A549 (cell line): ENCODE measurements around the gene ATP5F1E. TPM values are rescaled to one million over a fixed set of nuclear protein-coding genes. Genes with fewer than 3 reads are reported as not detected.
"Not testable (repeated sequence)": the region's sequence is repeated elsewhere in the genome, so short reads cannot be mapped to it uniquely, and the experiment has no call there.

Source experiments
- ATAC-seq, 2 experiments: fragments of 200-7000 bp in 1 of 2; fragments of >200 bp in 1 of 2; cut with Nextera tagmentation in 1 of 2; cut with Tn5 transposase in 1 of 2; 3 replicates each; pipeline versions ENCODE4 v1.8.0 to v1.9.1; 2018 to 2020; ENCODE audit warnings: mild to moderate bottlenecking in 1 of 2, moderate library complexity in 1 of 2
- CTCF ChIA-PET: fragments of 300-600 bp; sonication (Branson Sonifier 250); formaldehyde crosslinking; extraction: SDS; loops from one replicate; lab custom pipeline; 2021; ENCODE audit warnings: antibody characterized with exemption, inconsistent platforms; lab: Yijun Ruan, JAX
- POLR2A ChIA-PET: fragments of 350-600 bp; formaldehyde crosslinking; extraction: SDS; loops from one replicate; lab custom pipeline; 2021; ENCODE audit warnings: antibody characterized with exemption, inconsistent platforms; lab: Yijun Ruan, JAX
- DNase-seq, 2 experiments: peaks; one replicate each; pipeline versions ENCODE4 v3.0.0 to v3.0.0-alpha.2; 2011 to 2016; ENCODE audit warnings: low read depth in 1 of 2, low spot score in 1 of 2
- FAIRE-seq: peaks from 2 replicates; lab custom pipeline; 2011; peaks lifted over from hg19 to GRCh38; lab: Jason Lieb, UNC
- H3K27ac ChIP-seq, 2 experiments: fragments of >200 bp; sonication (Bioruptor Twin); formaldehyde crosslinking; 3 replicates each; pipeline ENCODE4 v1.5.1; 2016 to 2017
- H3K4me1 ChIP-seq: fragments of >200 bp; sonication (Bioruptor Twin); formaldehyde crosslinking; 3 replicates; pipeline ENCODE4 v1.6.1; 2016
- H3K4me2 ChIP-seq: fragments of >200 bp; sonication (Bioruptor Twin); formaldehyde crosslinking; 3 replicates; pipeline ENCODE4 v1.6.1; 2016
- H3K4me3 ChIP-seq: fragments of >200 bp; sonication (Bioruptor Twin); formaldehyde crosslinking; 3 replicates; pipeline ENCODE4 v1.5.1; 2016
- H3K9me3 ChIP-seq: fragments of >200 bp; sonication (Bioruptor Twin); formaldehyde crosslinking; 3 replicates; pipeline ENCODE4 v1.6.1; 2016
- CBX2 ChIP-seq: fragments of 200-600 bp; sonication (generic); IDR thresholded peaks from 2 replicates; pipeline ENCODE4 v1.6.1; 2016; ENCODE audit warnings: low read depth, mild to moderate bottlenecking, borderline replicate concordance
- CEBPB ChIP-seq, 2 experiments: fragments of >200 bp in 1 of 2; sonication (Bioruptor Twin) in 1 of 2; formaldehyde crosslinking in 1 of 2; IDR thresholded peaks; 2 replicates each; pipeline ENCODE4 v1.6.1; 2012 to 2016
- CHD2 ChIP-seq: fragments of 150-350 bp; IDR thresholded peaks from 2 replicates; pipeline ENCODE4 v1.6.1; 2014; ENCODE audit warnings: low read length; ENCODE audit not compliant: partially characterized antibody
- CHD4 ChIP-seq: fragments of 200-600 bp; sonication (generic); IDR thresholded peaks from 2 replicates; pipeline ENCODE4 v1.6.1; 2016; ENCODE audit warnings: antibody characterized with exemption, mild to moderate bottlenecking, borderline replicate concordance
- EHMT2 ChIP-seq: fragments of 200-600 bp; sonication (generic); IDR thresholded peaks from 2 replicates; pipeline ENCODE4 v1.6.1; 2016; ENCODE audit warnings: antibody characterized with exemption, low read depth, mild to moderate bottlenecking, moderate library complexity
- EP300 ChIP-seq, 2 experiments: fragments of >200 bp; sonication (Bioruptor Twin); formaldehyde crosslinking; IDR thresholded peaks; 2 replicates in 1 of 2; 3 replicates in 1 of 2; pipeline ENCODE4 v1.6.1; 2016 to 2017
- ESRRA ChIP-seq: fragments of 150-350 bp; IDR thresholded peaks from 2 replicates; pipeline ENCODE4 v1.6.1; 2014; ENCODE audit warnings: mild to moderate bottlenecking, low read length, borderline replicate concordance
- FOSL2 ChIP-seq, 2 experiments: fragments of 450-650 bp in 1 of 2; fragments of >200 bp in 1 of 2; sonication (Bioruptor Twin) in 1 of 2; formaldehyde crosslinking; IDR thresholded peaks; 2 replicates each; pipeline versions ENCODE4 v1.5.0 to v1.6.1; 2016 to 2020; ENCODE audit warnings: mild to moderate bottlenecking in 1 of 2, moderate library complexity in 1 of 2
- GATA3 ChIP-seq: IDR thresholded peaks from 2 replicates; pipeline ENCODE4 v1.6.1; 2012; ENCODE audit warnings: borderline replicate concordance
- HEYL ChIP-seq: fragments of 250-450 bp; sonication (Bioruptor Pico); IDR thresholded peaks from 2 replicates; pipeline ENCODE4 v1.8.0; 2021; ENCODE audit warnings: mild to moderate bottlenecking, moderate library complexity
- HOXB13 ChIP-seq: fragments of 250-450 bp; sonication (Bioruptor Pico); IDR thresholded peaks from 2 replicates; pipeline ENCODE4 v1.5.0; 2020; ENCODE audit warnings: low read depth, mild to moderate bottlenecking, moderate library complexity
- KDM5A ChIP-seq: fragments of 200-600 bp; sonication (generic); IDR thresholded peaks from 2 replicates; pipeline ENCODE4 v1.6.1; 2016; ENCODE audit warnings: antibody characterized with exemption, mild to moderate bottlenecking
- MAZ ChIP-seq: fragments of 150-350 bp; IDR thresholded peaks from 2 replicates; pipeline ENCODE4 v1.6.1; 2014; ENCODE audit warnings: antibody characterized with exemption, low read depth, low read length, borderline replicate concordance
- MYC ChIP-seq: IDR thresholded peaks from 2 replicates; pipeline ENCODE4 v1.6.1; 2012; ENCODE audit warnings: mild to moderate bottlenecking, inconsistent platforms, low read length, improper control_type of control experiment, borderline replicate concordance
- NPAS2 ChIP-seq: fragments of 250-450 bp; sonication (Bioruptor Pico); IDR thresholded peaks from 2 replicates; pipeline ENCODE4 v1.8.0; 2022; ENCODE audit warnings: mild to moderate bottlenecking, moderate library complexity, borderline replicate concordance
- PHF8 ChIP-seq: fragments of 200-600 bp; sonication (generic); IDR thresholded peaks from 2 replicates; pipeline ENCODE4 v1.6.1; 2016; ENCODE audit warnings: low read depth, mild to moderate bottlenecking, antibody characterized with exemption, moderate library complexity, borderline replicate concordance
- POLR2A ChIP-seq: IDR thresholded peaks from 2 replicates; pipeline ENCODE4 v1.6.1; 2012; ENCODE audit warnings: mild to moderate bottlenecking, low read length
- POLR2AphosphoS2 ChIP-seq: conservative IDR thresholded peaks from 2 replicates; pipeline ENCODE4 v1.6.1; 2012; ENCODE audit warnings: low read length, improper control_type of control experiment, inconsistent platforms
- RARB ChIP-seq: fragments of 250-450 bp; sonication (Bioruptor Pico); IDR thresholded peaks from 2 replicates; pipeline ENCODE4 v1.8.0; 2021; ENCODE audit warnings: mild to moderate bottlenecking, moderate library complexity
- RCOR1 ChIP-seq: fragments of 150-350 bp; IDR thresholded peaks from 2 replicates; pipeline ENCODE4 v1.6.1; 2014; ENCODE audit warnings: antibody characterized with exemption, low read length, low read depth
- RFX5 ChIP-seq: fragments of 450-650 bp; IDR thresholded peaks from 2 replicates; pipeline ENCODE4 v1.7.1; 2014; ENCODE audit warnings: antibody characterized with exemption, mild to moderate bottlenecking, moderate library complexity
- SMC3 ChIP-seq: fragments of >200 bp; sonication (Bioruptor Twin); formaldehyde crosslinking; IDR thresholded peaks from 3 replicates; pipeline ENCODE4 v1.6.1; 2018; ENCODE audit warnings: inconsistent platforms
- ZC3H11A ChIP-seq: fragments of 450-650 bp; IDR thresholded peaks from 2 replicates; pipeline ENCODE4 v1.6.1; 2014; ENCODE audit warnings: antibody characterized with exemption, mild to moderate bottlenecking
- ZSCAN20 ChIP-seq: fragments of 250-450 bp; sonication (Bioruptor Pico); IDR thresholded peaks from 2 replicates; pipeline ENCODE4 v1.8.0; 2022; ENCODE audit warnings: mild to moderate bottlenecking, moderate library complexity
- WGBS: methylation state at CpG from one replicate; pipeline ENCODE4 v1.1.6; 2017; ENCODE audit errors: missing lambda C conversion rate; 5-methylcytosine and 5-hydroxymethylcytosine counted together
- polyA plus RNA-seq, 4 experiments: library from polyadenylated mRNA; depleted of rRNA in 3 of 4; stranded (reverse); fragments of >200 nt; fragmentation: RNase III in 1 of 4; extraction: RNeasy Plus Mini Kit Qiagen cat#74134 plus additional on column Dnase treatment in 1 of 4; gene quantifications; 2 replicates in 3 of 4; 3 replicates in 1 of 4; pipeline ENCODE4 v1.2.3, GENCODE V29; 2011 to 2017
- TF ChIP-seq, protein P1 (sequence below): fragments of >200 bp; sonication (Bioruptor Twin); formaldehyde crosslinking; IDR thresholded peaks from 2 replicates; pipeline ENCODE4 v1.6.1; 2016
- TF ChIP-seq, protein P2 (sequence below): fragments of >200 bp; sonication (Bioruptor Twin); formaldehyde crosslinking; IDR thresholded peaks from 3 replicates; pipeline ENCODE4 v1.6.1; 2016
- TF ChIP-seq, protein P3 (sequence below): IDR thresholded peaks from 2 replicates; pipeline ENCODE4 v1.6.1; 2012
- TF ChIP-seq, protein P4 (sequence below): fragments of 150-350 bp; IDR thresholded peaks from 2 replicates; pipeline ENCODE4 v1.6.1; 2014; ENCODE audit warnings: low read depth, mild to moderate bottlenecking, low read length

Gene ATP5F1E
- polyA plus RNA-seq, 2 of the 4 experiments (the other 2 are of a cell fraction), result 84.9 to 108 TPM

DNA sequence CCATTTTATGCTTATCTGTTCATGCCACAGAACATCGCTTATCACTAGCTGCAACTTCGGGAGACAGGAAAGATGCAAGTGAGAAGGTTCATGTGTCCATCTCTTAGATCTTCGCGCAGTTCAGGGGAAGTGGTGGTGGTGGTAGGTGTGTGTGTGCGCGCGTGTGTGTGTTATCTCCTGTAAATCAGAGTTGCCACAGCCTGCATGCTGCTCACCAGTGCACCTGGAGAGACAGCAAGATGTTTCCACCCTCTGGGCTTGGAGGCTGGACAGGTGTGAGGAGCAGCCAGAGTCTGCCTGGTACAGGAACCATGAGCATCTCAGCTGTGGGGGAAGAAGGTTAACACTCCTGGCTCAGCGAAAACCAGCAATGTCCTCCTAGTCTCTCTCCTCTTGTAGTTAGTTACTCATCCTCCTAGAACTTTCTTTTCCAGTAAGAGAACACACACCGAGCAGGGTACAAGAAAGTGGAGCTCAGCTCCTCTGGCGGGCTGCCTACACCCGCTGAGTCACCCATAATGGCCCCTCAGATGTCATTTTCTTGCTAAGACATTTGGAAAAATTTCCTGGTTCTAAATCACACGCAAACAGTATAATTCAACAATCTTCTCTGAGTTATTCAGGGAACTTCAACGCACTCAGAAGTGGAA lies 18.1 kb downstream of the ATP5F1E start:
- ChIA-PET POLR2A (no interaction called here), CTCF (interaction anchor here (0.7 kb wide), 1 partner anchor 8 kb away, joined by 3 read pairs; no protein-coding TSS in a partner anchor)
- no peak for DNase-seq
- WGBS, result 78% methylated on average over 13 of the region's 13 CpGs
- TF ChIP-seq CBX2 (no peak), HOXB13 (no peak), CEBPB (IDR thresholded peaks at IDR 0.05) (no peak), FOSL2 (IDR thresholded peaks at IDR 0.05) (no peak), FOSL2 (CRISPR knock-in tag; IDR thresholded peaks at IDR 0.05) (no peak), RARB (CRISPR knock-in tag) (no peak), HEYL (CRISPR knock-in tag) (no peak), RFX5 (no peak), NPAS2 (CRISPR knock-in tag) (no peak), KDM5A (no peak), CHD4 (no peak), RCOR1 (no peak), MYC (no peak), POLR2A (no peak), MAZ (no peak), ZC3H11A (no peak), ZSCAN20 (CRISPR knock-in tag) (no peak), PHF8 (no peak)
- TF ChIP-seq, protein P1, sequence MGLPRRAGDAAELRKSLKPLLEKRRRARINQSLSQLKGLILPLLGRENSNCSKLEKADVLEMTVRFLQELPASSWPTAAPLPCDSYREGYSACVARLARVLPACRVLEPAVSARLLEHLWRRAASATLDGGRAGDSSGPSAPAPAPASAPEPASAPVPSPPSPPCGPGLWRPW, result no peak
- TF ChIP-seq, protein P2, sequence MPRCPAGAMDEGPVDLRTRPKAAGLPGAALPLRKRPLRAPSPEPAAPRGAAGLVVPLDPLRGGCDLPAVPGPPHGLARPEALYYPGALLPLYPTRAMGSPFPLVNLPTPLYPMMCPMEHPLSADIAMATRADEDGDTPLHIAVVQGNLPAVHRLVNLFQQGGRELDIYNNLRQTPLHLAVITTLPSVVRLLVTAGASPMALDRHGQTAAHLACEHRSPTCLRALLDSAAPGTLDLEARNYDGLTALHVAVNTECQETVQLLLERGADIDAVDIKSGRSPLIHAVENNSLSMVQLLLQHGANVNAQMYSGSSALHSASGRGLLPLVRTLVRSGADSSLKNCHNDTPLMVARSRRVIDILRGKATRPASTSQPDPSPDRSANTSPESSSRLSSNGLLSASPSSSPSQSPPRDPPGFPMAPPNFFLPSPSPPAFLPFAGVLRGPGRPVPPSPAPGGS, result no peak
- Histone ChIP-seq H3K9me3 (no peaks in the 10 kb centered on the region), H3K4me2 (no peak overlapping the region), H3K4me1 (no peaks in the 10 kb centered on the region), H3K4me3 (no peak overlapping the region), H3K27ac (no peak overlapping the region)
- no peak for ATAC-seq
- no peak for FAIRE-seq

DNA sequence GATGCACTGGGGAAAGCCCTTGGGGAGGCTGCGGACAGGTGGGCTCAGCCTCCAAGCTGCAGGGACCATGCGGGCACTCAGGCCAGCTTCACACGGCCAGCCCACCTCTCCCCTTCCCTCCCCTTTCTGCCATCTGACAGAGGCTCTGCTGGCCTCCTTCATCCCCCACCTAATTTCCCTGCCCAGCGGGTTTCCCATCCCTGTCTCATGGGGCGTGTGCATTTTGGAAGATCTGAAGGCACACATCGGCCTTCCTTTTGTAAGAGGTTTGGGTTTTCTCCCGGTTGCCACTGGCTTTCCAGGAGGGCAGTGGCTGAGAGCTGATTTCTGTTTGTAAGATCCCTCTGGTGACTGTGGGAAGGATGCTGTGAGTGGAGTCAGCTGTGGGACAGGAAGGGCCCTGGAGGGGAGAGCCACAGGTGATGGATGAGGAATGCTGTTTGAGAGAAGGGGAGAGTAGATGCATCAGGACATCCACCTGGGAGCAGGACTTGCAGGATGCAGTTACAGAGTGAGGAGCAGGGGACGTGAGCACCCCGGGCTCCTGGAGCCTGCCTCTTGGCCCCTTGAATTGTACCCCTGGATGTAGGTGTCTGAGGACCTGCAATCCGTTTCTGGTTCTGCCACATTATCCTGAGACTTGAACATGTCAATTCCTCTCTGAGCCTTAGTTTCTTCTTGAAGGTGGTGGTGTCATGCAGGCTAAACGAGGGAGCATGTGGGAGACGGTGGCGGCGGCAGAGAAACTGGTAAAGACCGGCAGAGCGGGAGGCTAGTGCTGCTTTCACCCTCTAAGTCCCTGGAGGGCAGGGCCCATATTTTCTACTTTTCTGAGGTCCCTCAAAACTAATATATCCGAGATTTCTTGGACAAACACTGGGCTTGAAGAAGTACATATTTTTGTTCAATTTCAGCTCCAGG lies 18.8 kb downstream of the ATP5F1E start:
- Histone ChIP-seq H3K4me2 (no peak overlapping the region), H3K27ac (no peak overlapping the region), H3K4me3 (no peak overlapping the region), H3K4me1 (no peaks in the 10 kb centered on the region), H3K9me3 (no peaks in the 10 kb centered on the region)
- 82% methylated on average over 15 of the region's 17 CpGs for WGBS
- no peak for FAIRE-seq
- DNase-seq, result no peak
- ChIA-PET POLR2A (no interaction called here), CTCF (interaction anchor here (0.7 kb wide), 1 partner anchor 9 kb away, joined by 3 read pairs; no protein-coding TSS in a partner anchor)
- ATAC-seq, result no peak
- no peak for TF ChIP-seq MYC
- TF ChIP-seq EHMT2, result no peak
- no peak for TF ChIP-seq CHD2
- no peak for TF ChIP-seq ESRRA
- no peak for TF ChIP-seq EP300 (IDR thresholded peaks at IDR 0.05)
- TF ChIP-seq SMC3, result no peak
- TF ChIP-seq, protein P3, sequence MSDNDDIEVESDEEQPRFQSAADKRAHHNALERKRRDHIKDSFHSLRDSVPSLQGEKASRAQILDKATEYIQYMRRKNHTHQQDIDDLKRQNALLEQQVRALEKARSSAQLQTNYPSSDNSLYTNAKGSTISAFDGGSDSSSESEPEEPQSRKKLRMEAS, result no peak
- no peak for TF ChIP-seq NPAS2 (CRISPR knock-in tag)
- no peak for TF ChIP-seq GATA3
- TF ChIP-seq FOSL2 (IDR thresholded peaks at IDR 0.05), result no peak
- no peak for TF ChIP-seq FOSL2 (CRISPR knock-in tag; IDR thresholded peaks at IDR 0.05)
- TF ChIP-seq, protein P4, sequence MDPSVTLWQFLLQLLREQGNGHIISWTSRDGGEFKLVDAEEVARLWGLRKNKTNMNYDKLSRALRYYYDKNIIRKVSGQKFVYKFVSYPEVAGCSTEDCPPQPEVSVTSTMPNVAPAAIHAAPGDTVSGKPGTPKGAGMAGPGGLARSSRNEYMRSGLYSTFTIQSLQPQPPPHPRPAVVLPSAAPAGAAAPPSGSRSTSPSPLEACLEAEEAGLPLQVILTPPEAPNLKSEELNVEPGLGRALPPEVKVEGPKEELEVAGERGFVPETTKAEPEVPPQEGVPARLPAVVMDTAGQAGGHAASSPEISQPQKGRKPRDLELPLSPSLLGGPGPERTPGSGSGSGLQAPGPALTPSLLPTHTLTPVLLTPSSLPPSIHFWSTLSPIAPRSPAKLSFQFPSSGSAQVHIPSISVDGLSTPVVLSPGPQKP, result no peak
- TF ChIP-seq POLR2AphosphoS2, result no peak

DNA sequence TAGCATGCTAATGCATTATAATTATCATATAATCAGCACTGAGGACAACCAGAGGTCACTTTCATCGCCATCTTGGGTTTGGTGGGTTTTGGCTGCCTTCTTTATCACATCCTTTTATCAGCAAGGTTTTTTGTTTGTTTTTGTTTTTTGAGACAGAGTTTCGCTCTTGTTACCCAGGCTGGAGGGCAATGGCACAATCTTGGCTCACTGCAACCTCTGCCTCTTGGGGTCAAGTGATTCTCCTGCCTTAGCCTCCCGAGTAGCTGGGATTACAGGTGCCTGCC lies 20.3 kb downstream of the ATP5F1E start:
- DNase-seq, POLR2A ChIA-PET, CTCF ChIA-PET, H3K9me3 ChIP-seq, H3K4me2 ChIP-seq, H3K4me3 ChIP-seq, H3K4me1 ChIP-seq, ATAC-seq, FAIRE-seq, H3K27ac ChIP-seq: not testable (repeated sequence)
- WGBS, result 89% methylated on average over 3 of the region's 3 CpGs
